ENCODE results near the gene GMDS. TPM values are rescaled to one million over a fixed set of nuclear protein-coding genes. Genes with fewer than 3 reads are reported as not detected.

Gene GMDS
- total and polyA plus RNA-seq, 4 donors: 7.3 to 28.3 (median 16.1) TPM

DNA sequence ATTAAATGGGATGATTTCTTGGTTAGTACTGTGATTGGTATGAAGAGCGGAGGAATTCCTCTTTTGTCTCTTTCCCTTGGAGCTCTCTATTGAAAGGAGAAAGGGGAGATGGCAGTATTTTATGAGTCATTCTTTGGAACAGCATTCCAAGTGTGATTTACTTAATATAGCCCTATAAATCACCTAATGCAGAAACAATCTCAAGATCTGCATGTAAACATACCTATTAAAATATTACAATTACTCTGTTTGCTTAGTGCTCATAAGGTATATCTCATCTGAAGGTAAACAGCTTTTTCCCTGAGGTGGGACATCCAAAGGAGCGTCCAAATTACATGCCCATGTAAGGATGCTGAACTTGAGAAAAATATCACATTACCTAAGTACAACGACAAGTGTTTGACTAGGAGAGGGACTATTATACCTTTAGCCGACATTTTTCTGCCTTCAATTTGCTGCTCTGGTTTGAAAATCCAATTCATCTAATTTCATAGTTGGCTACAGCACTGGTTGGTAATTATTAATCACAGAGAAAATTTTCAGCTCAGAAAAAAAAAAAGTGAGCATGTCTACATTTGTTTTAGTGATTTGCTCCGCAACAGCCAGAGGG is 406.7 kb downstream of the GMDS start:
- H3K27ac ChIP-seq (ENCODE audit: low read depth in 1 of 2, low read length in 1 of 2): no peak overlapping the region
- ATAC-seq (ENCODE audit: insufficient read depth, low FRiP score): no peak
- TF ChIP-seq, protein P1, sequence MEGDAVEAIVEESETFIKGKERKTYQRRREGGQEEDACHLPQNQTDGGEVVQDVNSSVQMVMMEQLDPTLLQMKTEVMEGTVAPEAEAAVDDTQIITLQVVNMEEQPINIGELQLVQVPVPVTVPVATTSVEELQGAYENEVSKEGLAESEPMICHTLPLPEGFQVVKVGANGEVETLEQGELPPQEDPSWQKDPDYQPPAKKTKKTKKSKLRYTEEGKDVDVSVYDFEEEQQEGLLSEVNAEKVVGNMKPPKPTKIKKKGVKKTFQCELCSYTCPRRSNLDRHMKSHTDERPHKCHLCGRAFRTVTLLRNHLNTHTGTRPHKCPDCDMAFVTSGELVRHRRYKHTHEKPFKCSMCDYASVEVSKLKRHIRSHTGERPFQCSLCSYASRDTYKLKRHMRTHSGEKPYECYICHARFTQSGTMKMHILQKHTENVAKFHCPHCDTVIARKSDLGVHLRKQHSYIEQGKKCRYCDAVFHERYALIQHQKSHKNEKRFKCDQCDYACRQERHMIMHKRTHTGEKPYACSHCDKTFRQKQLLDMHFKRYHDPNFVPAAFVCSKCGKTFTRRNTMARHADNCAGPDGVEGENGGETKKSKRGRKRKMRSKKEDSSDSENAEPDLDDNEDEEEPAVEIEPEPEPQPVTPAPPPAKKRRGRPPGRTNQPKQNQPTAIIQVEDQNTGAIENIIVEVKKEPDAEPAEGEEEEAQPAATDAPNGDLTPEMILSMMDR (IDR thresholded peaks at IDR 0.05; ENCODE audit: control extremely low read depth, extremely low read depth): no peak
- H3K4me3 ChIP-seq: no peak overlapping the region
- no peak for DNase-seq
- 77 to 91% methylated on average over 5 of the region's 5 CpGs for WGBS, 2 donors
- H3K9ac ChIP-seq (ENCODE audit: insufficient read depth in 1 of 2, low read length in 2 of 2): no peak overlapping the region
- peaks cover 0 to 22% (median 14%) of the 10 kb centered on the region in 3 donors for H3K27me3 ChIP-seq (ENCODE audit: control insufficient read depth in 3 of 3, insufficient read depth in 3 of 3, low read length in 2 of 3)
- H3K9me3 ChIP-seq (ENCODE audit: control insufficient read depth in 4 of 4, insufficient read depth in 3 of 4, low read length in 3 of 4): peaks cover 0 to under 1% (median 0%) of the 10 kb centered on the region in 4 donors
- peaks cover 0 to 4% (median 0%) of the 10 kb centered on the region in 5 donors for H3K4me1 ChIP-seq (ENCODE audit: control insufficient read depth in 5 of 5, insufficient read depth in 5 of 5, low read length in 5 of 5)
- H3K36me3 ChIP-seq (ENCODE audit: control insufficient read depth in 4 of 4, insufficient read depth in 4 of 4, low read length in 4 of 4): no peaks in the 10 kb centered on the region

DNA sequence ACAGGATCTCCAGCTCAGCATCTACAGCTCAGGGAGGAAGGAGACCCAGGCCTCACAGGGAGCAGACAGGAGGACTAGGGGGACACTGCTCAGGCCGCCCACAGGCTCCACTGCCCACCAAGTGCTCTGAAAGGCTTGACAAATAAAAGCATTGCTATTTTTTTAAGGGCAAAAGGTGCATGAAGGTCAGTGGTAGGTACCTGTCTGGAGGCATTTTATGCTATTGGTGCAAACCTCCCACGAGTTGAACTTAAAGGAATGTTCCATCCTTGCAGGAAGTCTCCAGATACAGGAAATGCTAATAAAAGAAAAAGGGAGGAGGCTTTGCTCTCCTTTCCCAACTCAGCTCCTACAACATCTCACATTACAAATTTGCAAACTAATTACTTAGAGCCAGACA is 407.6 kb downstream of the GMDS start:
- H3K4me3 ChIP-seq: no peak overlapping the region
- H3K36me3 ChIP-seq (ENCODE audit: control insufficient read depth in 4 of 4, insufficient read depth in 4 of 4, low read length in 4 of 4): no peaks in the 10 kb centered on the region
- DNase-seq: no peak
- no peak for ATAC-seq (ENCODE audit: insufficient read depth, low FRiP score)
- peaks cover 0 to 4% (median 3%) of the 10 kb centered on the region in 5 donors for H3K4me1 ChIP-seq (ENCODE audit: control insufficient read depth in 5 of 5, insufficient read depth in 5 of 5, low read length in 5 of 5)
- H3K9ac ChIP-seq (ENCODE audit: insufficient read depth in 1 of 2, low read length in 2 of 2): no peak overlapping the region
- TF ChIP-seq, protein P1 (IDR thresholded peaks at IDR 0.05; ENCODE audit: control extremely low read depth, extremely low read depth): no peak
- no peak overlapping the region for H3K27ac ChIP-seq (ENCODE audit: low read depth in 1 of 2, low read length in 1 of 2)
- 70 to 76% methylated on average over 2 of the region's 2 CpGs for WGBS, 2 donors
- H3K27me3 ChIP-seq (ENCODE audit: control insufficient read depth in 3 of 3, insufficient read depth in 3 of 3, low read length in 2 of 3): peaks cover 0 to 22% (median 14%) of the 10 kb centered on the region in 3 donors
- no peaks in the 10 kb centered on the region for H3K9me3 ChIP-seq (ENCODE audit: control insufficient read depth in 4 of 4, insufficient read depth in 3 of 4, low read length in 3 of 4)

GRCh38 chr6:1836690-1837089 is 408.7 kb downstream of the GMDS start:
- 87 to 93% methylated on average over 3 of the region's 3 CpGs for WGBS, 2 donors
- no peak overlapping the region for H3K9ac ChIP-seq (ENCODE audit: insufficient read depth in 1 of 2, low read length in 2 of 2)
- H3K27ac ChIP-seq (ENCODE audit: low read depth in 1 of 2, low read length in 1 of 2): no peak overlapping the region
- TF ChIP-seq, protein P1 (IDR thresholded peaks at IDR 0.05; ENCODE audit: control extremely low read depth, extremely low read depth): no peak
- DNase-seq (no peak), ATAC-seq (ENCODE audit: insufficient read depth, low FRiP score) (no peak)
- H3K4me3 ChIP-seq: no peak overlapping the region
- no peaks in the 10 kb centered on the region for H3K9me3 ChIP-seq (ENCODE audit: control insufficient read depth in 4 of 4, insufficient read depth in 3 of 4, low read length in 3 of 4)
- peaks cover 0 to 12% (median 4%) of the 10 kb centered on the region in 5 donors for H3K4me1 ChIP-seq (ENCODE audit: control insufficient read depth in 5 of 5, insufficient read depth in 5 of 5, low read length in 5 of 5)
- no peaks in the 10 kb centered on the region for H3K36me3 ChIP-seq (ENCODE audit: control insufficient read depth in 4 of 4, insufficient read depth in 4 of 4, low read length in 4 of 4)
- peaks cover 0 to 20% (median 14%) of the 10 kb centered on the region in 3 donors for H3K27me3 ChIP-seq (ENCODE audit: control insufficient read depth in 3 of 3, insufficient read depth in 3 of 3, low read length in 2 of 3)

Data from lung (tissue), 12 donors.